Measurements from ENCODE around the gene CCL4L2. TPM values are rescaled to one million over a fixed set of nuclear protein-coding genes. Genes with fewer than 3 reads are reported as not detected.
A peak's percentile ranks its signal among the peaks of the same experiment; 100 is the strongest.
"Not testable (repeated sequence)": the region's sequence is repeated elsewhere in the genome, so short reads cannot be mapped to it uniquely, and the experiment has no call there.

The CCL4L2 gene
- total RNA-seq, 1 donor from 2014 or later, result 22.1 TPM

DNA sequence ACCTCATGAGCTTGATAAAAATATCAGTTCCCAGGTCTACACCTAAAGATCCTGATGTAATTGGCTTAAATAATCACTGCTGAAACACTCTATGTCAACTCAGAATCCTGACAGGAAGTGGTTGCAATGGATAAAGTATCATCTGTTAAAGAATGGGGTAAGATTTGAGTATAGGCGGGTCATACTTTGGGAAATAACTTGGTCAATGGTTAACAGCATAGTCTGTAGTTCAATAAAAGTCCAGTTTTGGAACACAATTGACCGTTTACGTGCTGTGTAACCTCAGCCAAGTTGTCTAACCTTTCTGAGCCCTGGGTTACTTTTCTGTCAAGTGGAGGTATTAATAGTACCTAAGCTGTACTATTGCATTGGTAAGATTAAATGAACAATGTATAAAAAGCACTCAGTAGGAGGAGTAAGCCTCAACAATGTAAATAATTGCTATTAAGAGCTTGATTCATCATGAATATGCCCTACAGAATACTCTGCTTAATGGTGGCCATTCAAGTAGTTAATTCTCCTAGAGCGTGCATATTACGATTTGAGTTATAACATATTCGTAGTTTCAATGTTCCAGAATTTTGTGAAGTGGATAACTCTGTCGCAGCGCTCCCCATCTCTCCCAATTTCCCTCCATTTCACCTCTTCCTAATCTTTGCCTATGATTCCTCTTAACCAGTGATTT is 16.6 kb upstream of the CCL4L2 start:
- DNase-seq (ENCODE audit: low spot score); ATAC-seq; intact Hi-C loops (cut with DNase I): not testable (repeated sequence)

DNA sequence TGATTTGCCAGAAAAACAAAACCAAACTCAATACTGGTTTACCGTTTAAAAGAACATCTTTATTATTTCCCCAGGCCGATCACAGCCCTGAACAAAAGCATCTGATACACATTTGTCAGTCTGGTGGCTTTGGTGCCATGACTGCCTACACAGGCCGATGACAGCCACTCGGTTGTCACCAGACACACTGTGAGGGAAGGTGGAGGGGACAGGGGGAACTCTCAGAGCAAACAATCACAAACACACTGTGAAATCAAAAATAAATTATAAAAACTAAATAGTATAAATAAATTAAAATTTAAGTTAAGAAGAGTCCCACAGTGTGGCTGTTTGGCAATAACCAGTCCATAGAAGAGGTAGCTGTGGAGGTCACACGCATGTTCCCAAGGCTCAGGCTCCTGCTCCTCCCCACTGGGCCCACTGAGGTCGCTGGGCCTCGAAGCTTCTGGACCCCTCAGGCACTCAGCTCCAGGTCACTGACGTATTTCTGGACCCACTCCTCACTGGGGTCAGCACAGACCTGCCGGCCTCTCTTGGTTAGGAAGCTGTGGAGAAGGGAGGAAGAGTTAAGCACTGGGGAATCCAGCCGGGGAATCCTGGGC is 15.9 kb upstream of the CCL4L2 start:
- intact Hi-C loops (cut with DNase I); DNase-seq (ENCODE audit: low spot score); ATAC-seq: not testable (repeated sequence)

DNA sequence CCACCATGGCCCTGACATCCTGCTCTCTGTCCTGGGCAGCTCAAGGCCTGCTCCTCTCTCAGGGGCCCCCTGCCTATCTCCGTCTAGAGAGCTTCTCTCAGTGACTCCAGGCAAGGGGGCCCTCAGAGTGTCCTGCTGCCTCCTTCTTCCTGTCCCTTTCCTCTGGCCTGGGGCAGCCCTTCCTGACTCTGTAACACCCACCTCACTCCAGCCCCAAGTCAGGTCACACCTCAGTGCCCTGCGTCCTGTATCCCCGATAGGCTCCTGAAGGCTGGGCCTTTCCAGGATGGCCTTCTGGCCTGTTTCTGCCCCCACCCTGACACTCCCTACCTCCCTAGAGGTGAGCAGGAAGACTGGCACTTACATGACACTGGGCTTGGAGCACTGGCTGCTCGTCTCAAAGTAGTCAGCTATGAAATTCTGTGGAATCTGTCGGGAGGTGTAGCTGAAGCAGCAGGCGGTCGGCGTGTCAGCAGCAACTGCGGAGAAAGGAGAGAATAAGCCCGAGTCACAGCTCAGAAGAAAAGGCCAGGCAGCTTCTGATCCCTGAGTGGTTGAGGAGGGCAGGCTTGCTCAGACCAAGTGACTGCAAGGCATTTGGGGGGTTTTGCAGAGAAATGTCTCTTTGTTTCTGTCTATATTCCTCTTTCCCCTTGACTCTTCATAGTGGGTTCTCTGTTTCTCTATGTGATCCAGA is 15.3 kb upstream of the CCL4L2 start:
- no peak for DNase-seq (ENCODE audit: low spot score)
- no peak for ATAC-seq
- intact Hi-C loops (cut with DNase I), result no loop called here

DNA sequence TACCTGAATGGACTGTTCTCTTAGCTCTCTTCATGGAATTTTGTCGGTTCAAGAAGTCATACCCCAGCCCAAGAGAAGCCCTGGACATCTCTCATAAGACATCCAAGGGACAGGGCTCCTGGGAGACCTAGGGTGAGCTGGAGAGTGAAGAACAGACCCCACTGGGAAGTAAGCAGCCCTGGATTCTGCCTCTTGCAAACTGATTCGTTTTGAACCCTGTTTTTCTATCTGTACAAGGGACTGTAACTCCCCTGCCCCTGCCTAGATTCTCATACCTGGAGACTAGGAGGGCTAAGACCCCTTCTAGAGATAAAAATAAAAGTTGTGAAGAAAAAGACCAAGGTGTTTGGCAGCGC is 14.8 kb upstream of the CCL4L2 start:
- DNase-seq (ENCODE audit: low spot score) (no peak), ATAC-seq (no peak)
- intact Hi-C loops (cut with DNase I), result no loop called here

DNA sequence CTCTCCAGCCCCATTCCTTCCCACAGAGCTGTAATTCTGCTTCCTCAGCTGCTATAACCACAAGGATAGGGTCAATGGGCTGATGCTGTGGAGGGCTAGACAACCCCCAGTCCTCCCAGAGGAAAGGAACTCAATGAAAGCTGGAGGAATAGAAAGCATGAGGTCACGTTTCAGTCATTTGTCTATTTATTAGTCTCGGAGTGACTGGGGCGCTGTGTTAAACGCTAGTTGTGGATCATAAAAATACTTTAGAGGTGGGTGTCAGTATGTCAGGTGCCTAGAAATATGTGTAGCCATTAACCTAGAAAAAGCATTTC is 13.5 kb upstream of the CCL4L2 start:
- no peak for ATAC-seq
- DNase-seq (ENCODE audit: low spot score), result no peak
- intact Hi-C loops (cut with DNase I), result no loop called here

DNA sequence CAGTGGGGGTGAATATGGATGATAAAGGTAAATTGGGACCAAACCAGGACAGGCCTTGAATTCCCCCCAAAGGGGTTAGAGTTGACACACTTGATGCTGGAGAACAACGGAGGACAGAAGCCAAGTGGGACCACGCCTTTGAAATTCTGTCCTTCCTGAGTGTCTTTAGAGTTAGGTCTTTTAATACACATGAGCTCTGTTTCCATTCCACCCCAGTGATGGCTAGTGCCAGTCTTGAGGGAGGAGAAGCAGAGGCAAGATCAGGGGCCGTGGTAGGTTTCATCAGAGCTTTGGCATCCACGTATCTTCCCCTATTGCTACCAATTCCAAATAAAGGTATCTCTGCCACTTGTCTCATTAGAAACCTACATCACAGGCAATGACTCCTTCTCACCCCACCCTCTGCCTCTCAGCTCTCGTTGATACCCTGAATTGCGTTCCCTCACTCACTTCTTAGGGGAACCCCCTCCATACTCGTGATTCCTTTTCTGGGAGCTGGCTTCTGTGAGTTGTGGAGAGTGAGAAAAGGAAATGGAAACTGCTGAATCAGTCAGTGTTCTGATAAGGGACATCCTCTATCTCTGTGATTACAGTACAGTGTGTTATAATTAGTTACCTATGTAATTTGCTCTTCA is 11.9 kb upstream of the CCL4L2 start:
- DNase-seq (ENCODE audit: low spot score) (no peak), ATAC-seq (peak; percentile 17)
- intact Hi-C loops (cut with DNase I), result no loop called here

DNA sequence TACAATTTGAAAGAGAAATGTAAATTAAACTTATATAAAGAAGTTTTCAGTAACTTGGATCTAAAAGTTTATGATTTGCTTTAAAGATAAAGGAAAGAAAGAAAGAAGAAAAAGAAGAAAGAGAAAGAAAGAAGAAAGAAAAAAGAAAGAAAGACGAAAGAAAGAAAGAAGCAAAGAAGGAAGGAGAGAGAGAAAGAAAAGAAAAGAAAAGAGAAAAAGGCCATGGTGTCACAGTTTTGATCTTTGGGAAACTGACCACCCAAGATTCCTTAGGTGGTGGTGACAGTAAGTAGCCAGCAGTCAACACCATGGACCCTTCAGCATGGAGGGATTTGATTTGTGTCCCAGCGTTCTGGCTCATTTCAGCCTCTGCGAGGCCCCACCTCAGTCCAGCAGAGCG is 9.8 kb upstream of the CCL4L2 start:
- intact Hi-C loops (cut with DNase I); ATAC-seq; DNase-seq (ENCODE audit: low spot score): not testable (repeated sequence)

DNA sequence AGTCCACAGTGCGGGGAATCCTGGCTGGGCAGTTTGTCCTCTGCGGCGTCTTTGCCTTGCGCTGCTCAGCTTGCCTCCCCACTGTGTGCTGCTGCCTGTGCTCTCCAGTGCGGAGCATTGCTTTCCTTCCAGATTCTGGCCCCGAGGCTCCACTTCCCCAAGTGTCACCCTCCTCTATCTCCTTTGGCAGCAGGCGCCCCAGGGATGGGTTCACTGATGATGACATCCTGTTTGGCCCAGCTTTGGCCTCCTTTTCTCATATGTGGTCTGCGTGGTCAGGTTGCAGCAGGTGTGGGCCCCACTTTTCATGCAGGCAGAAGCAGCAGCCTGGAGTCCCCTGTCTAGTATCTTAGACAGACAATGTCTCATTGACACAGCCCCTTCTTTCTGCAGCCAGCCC is 9.4 kb upstream of the CCL4L2 start:
- DNase-seq (ENCODE audit: low spot score); intact Hi-C loops (cut with DNase I); ATAC-seq: not testable (repeated sequence)

DNA sequence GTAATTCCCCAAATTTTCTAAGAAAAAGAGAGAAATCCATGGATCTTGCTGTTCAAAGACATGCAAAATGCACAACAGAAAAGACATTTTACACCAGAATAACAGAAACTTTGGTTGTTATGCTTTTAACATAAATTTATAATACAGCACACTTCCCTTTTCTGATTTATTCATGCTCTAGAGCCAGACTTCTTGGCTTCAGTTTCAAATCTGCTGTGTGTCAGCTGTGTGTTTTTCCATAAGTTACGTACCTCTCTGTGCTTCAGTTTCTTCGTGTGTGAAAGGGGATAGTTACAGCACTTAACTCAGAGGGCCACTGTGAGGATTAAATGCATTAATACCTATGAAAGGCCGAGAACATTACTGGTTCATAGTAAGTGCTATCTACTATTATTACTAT is 7.5 kb upstream of the CCL4L2 start:
- ATAC-seq, result no peak
- no peak for DNase-seq (ENCODE audit: low spot score)
- intact Hi-C loops (cut with DNase I), result no loop called here

DNA sequence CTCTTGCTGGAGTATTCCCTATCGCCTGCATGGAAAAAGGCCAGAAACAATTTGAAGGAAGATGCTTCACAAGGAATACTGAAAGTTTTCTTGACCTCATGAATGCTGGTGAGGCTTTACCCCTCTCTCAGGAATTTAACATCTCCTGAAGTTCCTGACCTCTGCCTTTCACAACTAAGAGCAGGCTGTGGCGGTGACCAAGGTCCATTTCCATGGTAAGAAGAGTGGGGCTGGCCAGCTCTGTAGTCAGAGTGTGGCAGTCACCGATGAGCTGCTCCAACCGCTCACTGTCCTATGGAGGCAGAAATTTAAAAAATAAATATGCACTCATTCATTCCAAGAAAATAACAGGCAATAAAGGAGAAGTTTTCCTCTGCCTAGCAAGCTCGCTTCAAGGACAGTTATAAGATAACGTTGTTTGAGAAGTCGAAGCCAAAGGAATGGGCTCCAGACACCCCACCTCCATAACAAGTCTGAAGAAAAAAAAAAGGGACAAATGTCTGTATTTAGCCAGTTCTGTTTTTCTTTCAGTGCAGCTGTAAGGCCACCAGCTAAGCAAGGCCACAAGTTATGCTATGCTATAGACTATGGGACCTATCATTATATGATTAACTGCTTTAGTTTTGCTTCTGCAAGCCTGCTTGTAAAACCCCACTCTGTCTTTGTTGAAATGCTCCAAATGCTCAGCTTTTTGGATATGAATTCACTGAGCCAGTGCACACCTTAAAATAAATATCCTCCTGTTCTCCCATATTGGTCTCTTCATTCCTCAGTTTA is 6.0 kb upstream of the CCL4L2 start:
- intact Hi-C loops (cut with DNase I), result no loop called here
- DNase-seq (ENCODE audit: low spot score) (no peak), ATAC-seq (no peak)

DNA sequence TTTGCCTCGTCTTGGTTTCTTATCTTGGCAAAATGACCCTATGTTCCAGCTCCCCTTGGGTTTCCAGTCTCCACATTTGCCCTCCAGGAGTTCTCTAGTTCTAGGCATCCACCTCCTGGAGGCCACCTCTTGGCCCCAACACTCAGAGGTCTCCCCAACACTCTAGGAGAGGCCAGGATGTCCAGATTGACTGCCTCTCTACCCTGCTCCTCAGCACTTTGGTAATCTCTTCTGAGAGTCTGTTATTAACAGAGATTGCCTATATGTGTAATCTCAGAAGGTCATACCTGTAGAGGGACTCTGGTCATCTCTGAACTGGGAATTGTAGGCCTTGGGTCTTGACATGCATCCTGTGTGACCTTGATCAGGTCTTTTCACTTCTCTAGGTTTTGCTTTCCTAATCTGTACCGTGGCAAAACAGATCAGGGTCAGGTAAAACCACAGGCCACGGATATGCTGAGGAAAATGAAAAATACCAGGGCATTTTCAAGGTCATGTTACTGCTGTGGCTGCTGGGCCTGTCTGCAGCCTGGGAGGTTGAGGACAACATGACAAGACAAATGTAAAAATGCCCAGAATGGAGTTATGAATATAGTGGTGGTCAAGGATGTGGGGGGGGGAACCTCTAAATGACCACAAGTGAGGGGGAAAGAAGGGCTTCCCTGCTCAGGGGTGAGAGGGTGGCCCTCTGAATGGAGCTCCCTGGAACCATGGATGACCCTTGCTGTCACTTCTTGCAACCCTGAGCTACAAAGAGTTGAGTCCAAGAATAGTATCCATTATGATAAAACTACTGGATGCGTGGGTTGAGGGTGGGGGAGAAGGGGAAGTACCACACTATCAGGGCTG is 5.0 kb upstream of the CCL4L2 start:
- intact Hi-C loops (cut with DNase I), result no loop called here
- ATAC-seq (no peak), DNase-seq (ENCODE audit: low spot score) (no peak)

DNA sequence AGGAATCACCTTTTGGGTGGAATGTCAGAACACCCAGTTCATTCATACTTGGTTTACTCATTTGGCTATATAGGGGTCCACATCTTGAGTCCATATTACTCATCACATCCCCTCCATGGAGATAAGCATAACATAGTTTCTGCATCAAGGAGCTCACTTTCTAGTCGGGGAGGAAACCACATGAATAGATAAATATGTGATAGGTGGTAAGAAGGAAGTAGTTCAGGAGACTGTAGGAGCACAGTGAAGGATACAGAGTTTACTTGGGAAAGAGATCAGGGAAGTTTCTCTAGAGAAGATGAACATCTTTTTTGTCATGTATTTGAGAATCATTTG is 4.4 kb upstream of the CCL4L2 start:
- ATAC-seq; DNase-seq (ENCODE audit: low spot score); intact Hi-C loops (cut with DNase I): not testable (repeated sequence)

DNA sequence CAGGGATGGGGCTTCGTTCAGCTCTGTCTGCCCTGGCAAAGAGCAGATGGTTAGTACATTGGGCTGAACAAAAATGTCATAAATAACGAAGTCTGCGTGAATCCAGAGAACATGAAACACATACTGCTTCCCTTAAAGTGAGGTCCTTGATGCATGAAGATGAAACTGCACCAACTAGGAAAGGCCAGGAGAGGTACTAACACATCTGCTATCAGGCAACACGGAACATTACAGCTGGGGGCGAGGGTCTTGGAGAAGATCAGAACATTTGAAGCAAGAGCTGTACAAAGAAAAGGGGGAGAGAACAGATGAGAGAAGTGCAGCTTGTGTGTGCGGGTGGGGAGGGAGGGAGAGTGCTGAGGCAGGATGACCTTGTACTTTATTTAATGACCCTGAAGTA is 3.5 kb upstream of the CCL4L2 start:
- ATAC-seq; intact Hi-C loops (cut with DNase I); DNase-seq (ENCODE audit: low spot score): not testable (repeated sequence)

DNA sequence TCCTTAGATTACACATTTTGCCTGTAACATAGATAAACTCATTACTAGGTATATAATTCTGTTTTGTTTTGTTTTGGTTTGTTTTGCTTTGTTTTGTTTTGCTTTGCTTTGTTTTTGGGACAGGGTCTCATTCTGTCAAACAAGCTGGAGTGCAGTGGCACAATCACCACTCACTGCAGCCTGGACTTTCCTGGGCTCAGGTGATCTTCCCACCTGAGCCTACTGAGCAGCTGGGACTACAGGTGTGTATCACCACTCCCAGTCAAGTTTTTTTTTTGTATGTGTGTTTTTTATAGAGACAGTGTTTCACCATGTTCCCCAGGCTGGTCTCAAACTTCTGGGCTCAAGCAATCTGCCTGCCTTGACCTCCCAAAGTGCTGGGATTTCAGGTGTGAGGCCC is 1.3 kb upstream of the CCL4L2 start:
- ATAC-seq (no peak), DNase-seq (ENCODE audit: low spot score) (no peak)
- intact Hi-C loops (cut with DNase I), result no loop called here

DNA sequence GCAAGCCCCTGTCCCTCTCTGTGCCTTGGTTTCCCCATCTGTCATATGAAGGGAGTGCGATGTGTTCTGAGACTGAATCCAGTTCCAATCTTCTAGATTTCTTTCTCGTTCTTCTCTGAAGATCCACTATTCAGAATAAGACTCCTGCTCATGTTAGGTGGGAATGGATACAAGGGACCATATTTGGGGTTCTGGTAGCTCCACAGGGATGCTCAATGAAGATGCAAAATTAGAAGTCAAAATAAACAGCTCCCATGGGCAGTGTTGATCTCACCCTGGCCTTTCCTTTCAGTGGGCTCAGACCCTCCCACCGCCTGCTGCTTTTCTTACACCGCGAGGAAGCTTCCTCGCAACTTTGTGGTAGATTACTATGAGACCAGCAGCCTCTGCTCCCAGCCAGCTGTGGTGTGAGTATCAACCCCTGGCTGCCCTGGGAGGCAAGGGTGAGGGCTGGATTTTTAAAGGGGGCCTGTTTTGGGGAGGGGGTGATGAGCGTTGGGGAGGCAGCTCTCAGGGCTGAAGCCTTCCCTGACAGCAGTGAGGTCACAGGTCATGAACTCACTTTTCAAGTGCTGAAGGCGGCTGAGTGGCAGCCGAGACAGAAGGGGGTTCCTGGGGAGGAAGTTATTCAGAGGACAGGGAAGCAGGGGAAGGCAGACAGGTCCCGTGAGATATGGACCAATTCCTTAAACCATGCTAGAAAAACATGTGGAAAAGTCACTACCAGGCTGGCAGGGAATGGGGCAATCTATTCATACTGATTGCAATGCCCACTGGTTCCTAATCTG is 815 bp downstream of the CCL4L2 start:
- intact Hi-C loops (cut with DNase I); DNase-seq (ENCODE audit: low spot score): not testable (repeated sequence)
- peak; percentile 22 for ATAC-seq

DNA sequence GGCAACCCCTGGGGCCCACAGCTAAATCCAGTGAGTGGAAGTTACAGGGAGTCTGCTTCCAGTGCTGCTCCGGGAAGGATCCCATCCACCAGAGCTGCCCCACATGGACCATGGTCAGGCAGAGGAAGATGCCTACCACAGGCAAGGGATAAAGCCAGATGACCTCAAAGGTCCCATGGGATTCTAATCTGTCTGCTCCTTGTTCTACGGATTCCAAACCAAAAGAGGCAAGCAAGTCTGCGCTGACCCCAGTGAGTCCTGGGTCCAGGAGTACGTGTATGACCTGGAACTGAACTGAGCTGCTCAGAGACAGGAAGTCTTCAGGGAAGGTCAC is 1.4 kb downstream of the CCL4L2 start:
- ATAC-seq (no peak), DNase-seq (ENCODE audit: low spot score) (no peak)
- intact Hi-C loops (cut with DNase I), result no loop called here

DNA sequence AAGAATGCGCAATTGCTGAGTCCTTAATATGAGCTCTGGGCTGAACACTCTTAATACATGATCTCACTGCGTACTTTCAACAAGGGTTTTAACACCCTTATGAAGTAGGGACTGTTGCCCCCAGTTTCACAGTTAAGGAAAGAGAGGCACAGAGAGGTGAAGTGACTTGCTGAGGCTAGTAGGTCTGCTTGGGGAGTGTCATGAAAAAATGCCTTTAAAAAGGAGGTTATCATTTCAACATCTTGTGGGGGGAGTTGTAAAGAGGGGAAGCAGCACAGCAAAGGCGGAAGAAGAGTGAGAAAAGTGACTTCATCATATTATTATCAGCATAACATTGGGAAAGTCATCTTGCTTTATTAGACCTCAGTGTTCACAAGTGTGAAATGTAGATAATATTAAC is 2.1 kb downstream of the CCL4L2 start:
- ATAC-seq (no peak), DNase-seq (ENCODE audit: low spot score) (no peak)
- intact Hi-C loops (cut with DNase I), result no loop called here

DNA sequence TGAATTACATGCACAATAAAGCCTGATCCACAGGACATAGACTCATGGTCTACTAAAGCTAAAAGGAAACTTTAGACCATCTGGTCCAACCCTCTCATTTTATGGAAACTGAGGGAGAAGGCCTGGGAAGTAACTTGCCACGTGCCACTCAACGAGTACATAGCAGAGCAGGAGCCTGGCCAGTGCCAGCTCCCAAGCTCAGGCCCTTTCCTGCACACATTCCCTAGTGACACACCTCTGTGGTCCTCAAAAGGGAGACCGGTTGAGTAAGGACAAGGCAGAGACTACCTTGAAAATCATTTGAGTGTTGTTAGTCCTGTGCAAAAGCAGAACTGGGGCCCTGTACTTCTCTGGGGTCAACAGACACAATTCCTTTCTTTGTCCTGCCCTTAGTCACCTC is 2.8 kb downstream of the CCL4L2 start:
- intact Hi-C loops (cut with DNase I), result no loop called here
- ATAC-seq (no peak), DNase-seq (ENCODE audit: low spot score) (no peak)

All from sciatic nerve (tissue), 2 donors.